ENCODE results near the gene MAPK1. TPM values are rescaled to one million over a fixed set of nuclear protein-coding genes. Genes with fewer than 3 reads are reported as not detected.

MAPK1 gene
- total and polyA plus RNA-seq, 9 of the 15 experiments (the other 6 are each of a cell fraction or from before 2014, with no cell fraction given): 46.3 to 575 (median 283) TPM

- TF ChIP-seq VEZF1 (CRISPR knock-in tag; IDR thresholded peaks at IDR 0.05) (peak; percentile 37; the same call in 1 of the 2 replicates), GATA2 (CRISPR knock-in tag; IDR thresholded peaks at IDR 0.05) (no peak), CHCHD3 (CRISPR knock-in tag; IDR thresholded peaks at IDR 0.05) (no peak), CREM (IDR thresholded peaks at IDR 0.05; ENCODE audit: low read depth) (no peak), ETV1 (tag; conservative IDR thresholded peaks at IDR 0.05; ENCODE audit: low read depth) (no peak; the same call in 1 of the 2 replicates), SMARCA5 (IDR thresholded peaks at IDR 0.05) (no peak), NUFIP1 (IDR thresholded peaks at IDR 0.05; ENCODE audit: partially characterized antibody) (no peak), POLR2B (IDR thresholded peaks at IDR 0.05; ENCODE audit: low read depth, partially characterized antibody) (no peak), GTF2E2 (tag; IDR thresholded peaks at IDR 0.05) (peak; percentile 74; the same call in 1 of the 2 replicates), ZNF518B (CRISPR knock-in tag; IDR thresholded peaks at IDR 0.05) (peak; percentile 81; the same call in 1 of the 2 replicates), ARID2 (IDR thresholded peaks at IDR 0.05) (no peak)
- TF ChIP-seq, protein P1, sequence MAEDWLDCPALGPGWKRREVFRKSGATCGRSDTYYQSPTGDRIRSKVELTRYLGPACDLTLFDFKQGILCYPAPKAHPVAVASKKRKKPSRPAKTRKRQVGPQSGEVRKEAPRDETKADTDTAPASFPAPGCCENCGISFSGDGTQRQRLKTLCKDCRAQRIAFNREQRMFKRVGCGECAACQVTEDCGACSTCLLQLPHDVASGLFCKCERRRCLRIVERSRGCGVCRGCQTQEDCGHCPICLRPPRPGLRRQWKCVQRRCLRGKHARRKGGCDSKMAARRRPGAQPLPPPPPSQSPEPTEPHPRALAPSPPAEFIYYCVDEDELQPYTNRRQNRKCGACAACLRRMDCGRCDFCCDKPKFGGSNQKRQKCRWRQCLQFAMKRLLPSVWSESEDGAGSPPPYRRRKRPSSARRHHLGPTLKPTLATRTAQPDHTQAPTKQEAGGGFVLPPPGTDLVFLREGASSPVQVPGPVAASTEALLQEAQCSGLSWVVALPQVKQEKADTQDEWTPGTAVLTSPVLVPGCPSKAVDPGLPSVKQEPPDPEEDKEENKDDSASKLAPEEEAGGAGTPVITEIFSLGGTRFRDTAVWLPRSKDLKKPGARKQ (CRISPR knock-in tag; IDR thresholded peaks at IDR 0.05): 0 out of 2 replicates have a peak, but pooled peaks have one; percentile 58
Measured at GRCh38 chr22:21850660-21851059, 16.8 kb downstream of the MAPK1 start (continued).
